ENCODE results near the gene GPC3.
"Not testable (repeated sequence)": the region's sequence is repeated elsewhere in the genome, so short reads cannot be mapped to it uniquely, and the experiment has no call there.

The GPC3 gene

DNA sequence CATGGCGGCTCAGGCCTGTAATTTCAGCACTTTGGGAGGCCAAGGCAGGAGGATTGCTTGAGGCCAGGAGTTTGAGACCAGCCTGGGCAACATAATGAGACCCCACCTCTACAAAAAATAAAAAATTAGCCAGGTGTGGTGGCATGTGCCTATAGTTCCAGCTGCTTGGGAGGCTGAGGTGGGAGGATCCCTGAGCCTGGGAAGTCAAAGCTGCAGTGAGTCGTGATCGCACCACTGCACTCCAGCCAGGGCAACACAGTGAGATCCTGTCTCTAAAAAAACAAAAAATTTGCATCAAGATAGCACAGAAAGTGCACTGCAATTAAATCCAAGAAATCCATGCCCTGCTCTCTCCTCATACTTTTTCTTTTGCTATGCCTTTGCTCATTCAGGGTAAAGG, 458.6 kb downstream of the GPC3 start:
- POLR2A ChIA-PET; H3K4me3 ChIP-seq (ENCODE audit: low read depth, low read length); H3K36me3 ChIP-seq (ENCODE audit: control insufficient read depth in 2 of 2, insufficient read depth in 1 of 2, low read length in 2 of 2); H3K4me1 ChIP-seq (ENCODE audit: control insufficient read depth, insufficient read depth, low read length); CTCF ChIA-PET; H3K27ac ChIP-seq (ENCODE audit: extremely low read depth, low read depth, low read length); H3K9me3 ChIP-seq (ENCODE audit: control insufficient read depth, insufficient read depth, low read depth, low read length): not testable (repeated sequence)
- TF ChIP-seq ZNF121 (tag by site-specific recombination; IDR thresholded peaks at IDR 0.05) = peak; percentile 59; the same call in 1 of the 2 replicates

DNA sequence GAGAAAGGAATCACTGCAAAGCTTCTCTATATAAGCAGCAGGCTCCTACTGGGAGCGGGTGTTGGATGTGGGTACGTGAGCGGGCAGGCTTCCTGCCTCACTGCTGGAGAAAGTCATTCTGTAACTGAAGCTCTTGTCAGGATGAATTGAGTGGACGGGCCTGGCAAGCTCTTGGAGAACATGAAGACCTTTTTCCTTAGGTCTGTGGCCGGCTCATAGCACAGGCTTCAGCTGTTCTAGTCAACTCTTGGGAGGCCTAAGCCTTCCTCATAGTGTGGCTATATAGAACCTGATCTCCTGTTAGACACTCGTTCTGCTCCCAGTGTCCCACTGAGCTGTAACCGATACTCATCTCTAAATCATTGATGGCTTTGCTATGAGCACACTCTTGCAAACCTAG, 461.9 kb downstream of the GPC3 start:
- Histone ChIP-seq H3K27ac (ENCODE audit: extremely low read depth, low read depth, low read length) (no peak overlapping the region), H3K36me3 (ENCODE audit: control insufficient read depth in 2 of 2, insufficient read depth in 1 of 2, low read length in 2 of 2) (no peaks in the 10 kb centered on the region), H3K4me3 (ENCODE audit: low read depth, low read length) (no peak overlapping the region), H3K4me1 (ENCODE audit: control insufficient read depth, insufficient read depth, low read length) (no peaks in the 10 kb centered on the region), H3K9me3 (ENCODE audit: control insufficient read depth, insufficient read depth, low read depth, low read length) (no peaks in the 10 kb centered on the region)
- TF ChIP-seq GLIS2 (tag by site-specific recombination; IDR thresholded peaks at IDR 0.05) (no peak), ZBTB17 (tag by site-specific recombination; IDR thresholded peaks at IDR 0.05) (no peak), ZNF560 (tag by site-specific recombination; IDR thresholded peaks at IDR 0.05; ENCODE audit: borderline replicate concordance) (no peak), ZNF624 (tag by site-specific recombination; IDR thresholded peaks at IDR 0.05) (no peak), ZNF2 (tag by site-specific recombination; IDR thresholded peaks at IDR 0.05) (no peak), SP7 (tag by site-specific recombination; IDR thresholded peaks at IDR 0.05) (no peak), ZNF121 (tag by site-specific recombination; IDR thresholded peaks at IDR 0.05) (no peak), ZNF16 (tag by site-specific recombination; IDR thresholded peaks at IDR 0.05; ENCODE audit: low read depth) (no peak), ZNF530 (tag by site-specific recombination; IDR thresholded peaks at IDR 0.05; ENCODE audit: low read depth) (no peak), ZNF174 (tag by site-specific recombination; IDR thresholded peaks at IDR 0.05) (no peak), GLI4 (tag by site-specific recombination; IDR thresholded peaks at IDR 0.05) (no peak), ZFP41 (tag by site-specific recombination; IDR thresholded peaks at IDR 0.05; ENCODE audit: borderline replicate concordance) (no peak), ZNF791 (tag by site-specific recombination; IDR thresholded peaks at IDR 0.05) (no peak)
- TF ChIP-seq, protein P1, sequence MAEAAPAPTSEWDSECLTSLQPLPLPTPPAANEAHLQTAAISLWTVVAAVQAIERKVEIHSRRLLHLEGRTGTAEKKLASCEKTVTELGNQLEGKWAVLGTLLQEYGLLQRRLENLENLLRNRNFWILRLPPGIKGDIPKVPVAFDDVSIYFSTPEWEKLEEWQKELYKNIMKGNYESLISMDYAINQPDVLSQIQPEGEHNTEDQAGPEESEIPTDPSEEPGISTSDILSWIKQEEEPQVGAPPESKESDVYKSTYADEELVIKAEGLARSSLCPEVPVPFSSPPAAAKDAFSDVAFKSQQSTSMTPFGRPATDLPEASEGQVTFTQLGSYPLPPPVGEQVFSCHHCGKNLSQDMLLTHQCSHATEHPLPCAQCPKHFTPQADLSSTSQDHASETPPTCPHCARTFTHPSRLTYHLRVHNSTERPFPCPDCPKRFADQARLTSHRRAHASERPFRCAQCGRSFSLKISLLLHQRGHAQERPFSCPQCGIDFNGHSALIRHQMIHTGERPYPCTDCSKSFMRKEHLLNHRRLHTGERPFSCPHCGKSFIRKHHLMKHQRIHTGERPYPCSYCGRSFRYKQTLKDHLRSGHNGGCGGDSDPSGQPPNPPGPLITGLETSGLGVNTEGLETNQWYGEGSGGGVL (tag by site-specific recombination; IDR thresholded peaks at IDR 0.05) = no peak
- ChIA-PET POLR2A (no interaction called here), CTCF (interaction anchor here (0.6 kb wide), 1 partner anchor 596 kb away, joined by 5 read pairs; no protein-coding TSS in a partner anchor)

DNA sequence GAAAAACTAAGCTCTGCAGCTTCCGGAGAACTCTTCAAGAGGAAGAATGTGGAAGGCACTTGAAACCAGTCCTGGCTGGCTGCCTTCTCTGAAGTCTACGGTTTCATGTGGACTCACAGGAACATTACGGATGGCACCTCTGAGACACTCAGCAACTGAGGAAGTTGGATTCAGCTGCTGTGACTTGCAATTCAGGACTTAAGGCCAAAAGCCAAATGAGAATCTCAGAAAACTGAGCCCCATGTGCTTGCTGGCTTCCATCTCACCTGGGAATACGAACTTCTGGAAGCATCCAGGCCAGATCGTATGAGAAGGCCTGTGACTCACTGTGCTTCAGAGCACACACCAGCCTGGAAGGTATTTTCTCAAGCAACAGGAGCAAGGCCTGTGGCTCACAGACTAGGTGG, 462.3 kb downstream of the GPC3 start:
- Histone ChIP-seq H3K27ac (ENCODE audit: extremely low read depth, low read depth, low read length) (no peak overlapping the region), H3K4me3 (ENCODE audit: low read depth, low read length) (no peak overlapping the region), H3K36me3 (ENCODE audit: control insufficient read depth in 2 of 2, insufficient read depth in 1 of 2, low read length in 2 of 2) (no peaks in the 10 kb centered on the region), H3K4me1 (ENCODE audit: control insufficient read depth, insufficient read depth, low read length) (no peaks in the 10 kb centered on the region), H3K9me3 (ENCODE audit: control insufficient read depth, insufficient read depth, low read depth, low read length) (no peaks in the 10 kb centered on the region)
- ChIA-PET POLR2A (no interaction called here), CTCF (no interaction called here)
- TF ChIP-seq, protein P2, sequence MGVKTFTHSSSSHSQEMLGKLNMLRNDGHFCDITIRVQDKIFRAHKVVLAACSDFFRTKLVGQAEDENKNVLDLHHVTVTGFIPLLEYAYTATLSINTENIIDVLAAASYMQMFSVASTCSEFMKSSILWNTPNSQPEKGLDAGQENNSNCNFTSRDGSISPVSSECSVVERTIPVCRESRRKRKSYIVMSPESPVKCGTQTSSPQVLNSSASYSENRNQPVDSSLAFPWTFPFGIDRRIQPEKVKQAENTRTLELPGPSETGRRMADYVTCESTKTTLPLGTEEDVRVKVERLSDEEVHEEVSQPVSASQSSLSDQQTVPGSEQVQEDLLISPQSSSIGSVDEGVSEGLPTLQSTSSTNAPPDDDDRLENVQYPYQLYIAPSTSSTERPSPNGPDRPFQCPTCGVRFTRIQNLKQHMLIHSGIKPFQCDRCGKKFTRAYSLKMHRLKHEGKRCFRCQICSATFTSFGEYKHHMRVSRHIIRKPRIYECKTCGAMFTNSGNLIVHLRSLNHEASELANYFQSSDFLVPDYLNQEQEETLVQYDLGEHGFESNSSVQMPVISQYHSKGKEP (tag by site-specific recombination; IDR thresholded peaks at IDR 0.05) = no peak
- TF ChIP-seq PRDM1 (tag by site-specific recombination; IDR thresholded peaks at IDR 0.05) (no peak), ZNF791 (tag by site-specific recombination; IDR thresholded peaks at IDR 0.05) (no peak), BCL11B (tag by site-specific recombination; IDR thresholded peaks at IDR 0.05; ENCODE audit: low read depth) (no peak)

DNA sequence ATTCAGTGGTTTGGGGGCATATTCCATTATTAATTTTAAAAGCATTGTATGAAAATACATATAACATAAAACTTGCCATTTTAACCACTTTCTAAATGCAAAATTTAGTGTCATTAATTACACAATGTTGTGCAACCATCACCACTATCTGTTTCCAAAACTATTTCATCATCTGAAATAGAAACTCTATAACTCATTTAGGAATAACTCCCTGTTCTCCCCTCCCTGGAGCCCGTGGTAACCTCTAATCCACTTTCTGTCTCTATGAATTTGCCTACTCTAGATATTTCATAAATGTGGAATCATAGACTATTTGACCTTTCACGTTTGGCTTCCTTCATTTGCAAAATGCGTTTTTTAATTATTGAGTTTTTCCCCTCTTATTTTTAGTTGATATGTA, 468.7 kb downstream of the GPC3 start:
- Histone ChIP-seq H3K4me1 (ENCODE audit: control insufficient read depth, insufficient read depth, low read length) (no peaks in the 10 kb centered on the region), H3K36me3 (ENCODE audit: control insufficient read depth in 2 of 2, insufficient read depth in 1 of 2, low read length in 2 of 2) (no peaks in the 10 kb centered on the region), H3K4me3 (ENCODE audit: low read depth, low read length) (no peak overlapping the region), H3K27ac (ENCODE audit: extremely low read depth, low read depth, low read length) (no peak overlapping the region), H3K9me3 (ENCODE audit: control insufficient read depth, insufficient read depth, low read depth, low read length) (no peaks in the 10 kb centered on the region)
- POLR2A ChIA-PET = no interaction called here
- CTCF ChIA-PET = no interaction called here
- TF ChIP-seq GFI1B (tag by site-specific recombination; IDR thresholded peaks at IDR 0.05) = no peak

All from HEK293 (cell line).